Measurements from ENCODE around the gene HECTD4.
A peak's percentile ranks its signal among the peaks of the same experiment; 100 is the strongest.
"Not testable (repeated sequence)": the region's sequence is repeated elsewhere in the genome, so short reads cannot be mapped to it uniquely, and the experiment has no call there.

The HECTD4 gene

GRCh38 chr12:112406519-112407488 is 24.6 kb upstream of the HECTD4 start:
- no peak for DNase-seq

DNA sequence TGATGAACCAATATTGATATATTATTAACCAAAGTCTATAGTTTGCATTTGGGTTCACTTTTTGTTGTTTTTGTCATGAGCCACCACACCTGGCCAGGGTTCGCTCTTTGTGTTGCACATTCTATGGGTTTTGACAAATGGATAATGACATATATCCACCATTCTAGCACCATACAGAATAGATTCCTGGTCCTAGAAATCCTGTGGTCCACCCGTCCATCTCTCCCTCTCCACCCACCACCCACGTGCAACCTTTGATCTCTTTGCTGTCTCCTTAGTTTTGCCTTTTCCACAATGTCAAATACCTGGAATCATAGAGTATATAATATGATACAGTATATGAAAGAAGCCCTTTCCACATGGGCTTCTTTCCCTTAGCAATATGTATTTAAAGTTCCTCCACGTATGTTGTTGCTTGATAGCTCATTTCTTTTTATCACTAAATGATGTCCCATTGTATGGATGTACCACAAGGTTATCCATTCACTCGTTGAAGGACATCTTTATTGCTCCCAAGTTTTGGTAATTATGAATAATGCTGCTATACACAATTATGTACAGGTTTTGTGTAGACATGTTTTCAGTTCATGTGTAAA is 19.8 kb upstream of the HECTD4 start:
- no peak for DNase-seq

DNA sequence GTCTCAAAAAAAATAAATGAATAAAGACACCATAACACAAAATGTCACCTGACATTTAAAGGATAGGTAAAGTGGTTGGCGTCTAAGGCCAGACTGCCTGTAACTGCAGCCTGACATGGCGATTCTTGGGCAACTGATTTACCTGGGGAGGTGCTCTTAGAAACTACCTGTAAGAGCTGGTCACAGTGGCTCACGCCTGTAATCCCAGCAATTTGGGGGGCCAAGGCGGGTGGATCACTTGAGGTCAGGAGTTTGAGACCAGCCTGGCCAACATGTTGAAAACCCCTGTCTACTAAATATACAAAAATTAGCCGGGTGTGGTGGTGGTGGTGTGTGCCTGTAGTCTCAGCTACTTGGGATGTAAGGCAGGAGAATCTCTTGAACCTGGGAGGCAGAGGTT is 18.8 kb upstream of the HECTD4 start:
- no peak for DNase-seq

DNA sequence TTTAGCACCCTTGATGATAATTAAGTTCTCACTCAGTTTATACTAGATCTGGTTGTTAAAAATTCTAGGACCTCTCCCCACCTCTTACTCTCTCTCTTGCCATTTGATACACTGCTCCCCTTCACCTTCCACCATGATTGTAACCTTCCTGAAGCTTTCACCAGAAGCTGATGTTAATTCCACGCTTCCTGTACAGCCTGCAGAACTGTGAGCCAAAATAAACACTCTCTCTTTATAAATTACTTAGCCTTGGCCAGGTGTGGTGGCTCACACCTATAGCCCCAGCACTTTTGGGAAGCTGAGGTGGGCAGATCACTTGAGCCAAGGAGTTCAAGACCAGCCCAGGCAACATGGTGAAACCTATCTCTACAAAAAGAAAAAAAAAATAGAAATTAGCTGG is 11.1 kb upstream of the HECTD4 start:
- DNase-seq = no peak

DNA sequence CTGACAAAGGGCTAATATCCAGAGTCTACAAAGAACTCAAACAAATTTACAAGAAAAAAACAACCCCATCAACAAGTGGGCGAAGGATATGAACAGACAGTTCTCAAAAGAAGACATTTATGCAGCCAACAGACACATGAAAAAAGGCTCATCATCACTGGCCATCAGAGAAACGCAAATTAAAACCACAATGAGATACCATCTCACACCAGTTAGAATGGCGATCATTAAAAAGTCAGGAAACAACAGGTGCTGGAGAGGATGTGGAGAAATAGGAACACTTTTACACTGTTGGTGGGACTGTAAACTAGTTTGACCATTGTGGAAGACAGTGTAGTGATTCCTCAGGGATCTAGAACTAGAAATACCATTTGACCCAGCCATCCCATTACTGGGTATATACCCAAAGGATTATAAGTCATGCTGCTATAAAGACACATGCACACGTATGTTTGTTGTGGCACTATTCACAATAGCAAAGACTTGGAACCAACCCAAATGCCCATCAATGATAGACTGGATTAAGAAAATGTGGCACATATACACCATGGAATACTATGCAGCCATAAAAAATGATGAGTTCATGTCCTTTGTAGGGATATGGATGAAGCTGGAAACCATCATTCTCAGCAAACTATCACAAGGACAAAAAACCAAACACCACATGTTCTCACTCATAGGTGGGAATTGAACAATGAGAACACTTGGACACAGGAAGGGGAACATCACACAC is 7.9 kb upstream of the HECTD4 start:
- DNase-seq = not testable (repeated sequence)

- no peak for DNase-seq
Observed at GRCh38 chr12:112389228-112389627, 7.0 kb upstream of the HECTD4 start.

GRCh38 chr12:112386726-112387125 is 4.5 kb upstream of the HECTD4 start:
- peak; percentile 93 for DNase-seq

GRCh38 chr12:112382866-112383265 is 635 bp upstream of the HECTD4 start:
- no peak for DNase-seq

DNA sequence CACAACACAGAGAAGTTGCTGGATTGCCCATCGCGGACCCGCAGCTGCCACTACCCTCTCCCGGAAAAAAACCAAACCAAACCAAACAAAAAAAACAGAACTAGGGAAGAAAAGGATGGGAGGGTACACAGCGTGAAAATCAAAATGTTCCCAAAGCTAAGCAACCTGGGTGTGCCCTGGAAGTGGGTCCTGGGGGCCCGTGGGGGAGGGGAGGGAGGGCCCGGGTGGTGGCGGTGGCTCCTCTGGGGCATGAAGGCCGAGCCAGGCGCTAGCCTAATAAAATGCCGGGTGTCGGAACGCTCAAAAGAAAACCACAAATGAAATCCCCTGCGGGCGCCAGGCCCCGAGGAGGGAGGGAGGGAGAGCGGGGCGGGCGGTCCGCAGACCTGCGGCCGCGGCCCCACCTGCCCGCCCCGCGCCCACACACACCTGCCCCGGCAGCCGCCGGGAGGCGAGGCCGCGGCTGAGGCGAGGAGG is 787 bp downstream of the HECTD4 start:
- DNase-seq = peak; percentile 24

DNA sequence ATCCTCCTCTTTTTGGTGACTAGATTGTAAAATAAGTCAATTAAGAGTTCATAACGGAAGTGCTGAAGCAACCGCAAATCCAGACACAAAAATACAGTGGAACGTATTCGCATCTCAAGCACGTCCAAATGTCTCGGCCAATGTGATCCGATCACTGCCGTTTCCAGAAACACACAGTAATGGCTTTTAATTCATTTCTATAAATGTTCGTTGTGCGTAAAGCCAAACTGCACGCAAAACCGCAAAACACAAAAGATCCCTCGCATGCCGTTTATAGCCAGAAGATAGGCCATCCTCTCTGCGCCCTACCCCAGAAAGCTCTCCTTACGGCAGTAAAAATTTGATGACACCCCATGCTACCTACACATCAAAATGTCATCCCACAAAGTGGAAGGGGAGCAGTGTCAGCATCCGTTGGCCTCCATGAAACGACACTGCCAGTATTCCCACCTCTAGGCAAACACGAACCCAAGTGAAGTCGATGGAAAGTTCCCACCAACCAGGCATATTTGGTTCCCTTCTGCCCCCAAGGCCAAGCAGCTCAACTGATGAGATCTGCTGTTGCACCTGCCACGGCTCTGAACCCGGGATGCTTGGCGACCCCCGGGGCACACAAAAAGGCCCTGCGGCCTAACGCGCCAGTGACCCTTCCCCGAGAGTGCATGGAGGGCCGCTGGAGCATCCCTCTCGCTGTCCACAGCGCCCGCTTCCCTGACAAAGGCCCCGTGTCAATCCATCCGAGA is 1.4 kb downstream of the HECTD4 start:
- no peak for DNase-seq

DNA sequence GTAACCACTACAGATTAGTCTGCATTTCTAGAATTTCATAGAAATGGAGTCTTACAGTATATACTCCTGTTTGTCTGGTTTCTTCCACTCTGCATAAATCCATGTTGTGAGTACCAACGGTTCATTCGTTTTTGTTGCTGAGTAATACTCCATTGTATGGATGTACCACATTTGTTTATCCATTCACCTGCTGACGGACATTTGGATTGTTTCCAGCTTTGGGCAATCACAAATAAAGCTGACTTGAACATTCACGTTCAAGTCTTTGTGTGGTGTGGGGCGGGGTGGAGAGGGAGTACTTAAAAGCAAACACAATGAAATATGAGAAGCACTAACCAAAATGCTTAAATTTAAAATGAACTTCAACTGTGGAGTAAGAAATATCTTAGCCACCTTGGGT is 7.1 kb downstream of the HECTD4 start:
- no peak for DNase-seq

- DNase-seq = no peak
Observed at GRCh38 chr12:112374166-112374740, 8.0 kb downstream of the HECTD4 start.

- no peak for DNase-seq
Observed at GRCh38 chr12:112370868-112371510, 11.2 kb downstream of the HECTD4 start.

DNA sequence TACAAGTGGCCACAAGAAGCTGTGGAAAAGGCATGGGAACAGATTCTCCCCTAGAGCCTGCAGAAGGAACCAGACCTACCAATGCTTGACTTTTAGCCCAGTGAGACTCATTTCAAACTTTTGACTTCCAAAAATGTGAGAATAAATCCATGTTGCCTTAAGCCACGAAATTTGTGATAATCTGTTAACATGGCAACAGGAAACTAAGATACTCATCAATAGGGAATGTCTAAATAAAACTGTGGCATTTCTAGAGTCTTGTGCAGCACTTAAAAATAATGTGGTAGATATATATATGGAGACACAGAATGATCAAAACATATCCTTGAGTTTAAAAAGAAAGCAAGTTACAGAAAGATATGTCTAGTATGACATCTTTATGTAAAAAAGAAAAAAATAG is 12.0 kb downstream of the HECTD4 start:
- DNase-seq = no peak

DNA sequence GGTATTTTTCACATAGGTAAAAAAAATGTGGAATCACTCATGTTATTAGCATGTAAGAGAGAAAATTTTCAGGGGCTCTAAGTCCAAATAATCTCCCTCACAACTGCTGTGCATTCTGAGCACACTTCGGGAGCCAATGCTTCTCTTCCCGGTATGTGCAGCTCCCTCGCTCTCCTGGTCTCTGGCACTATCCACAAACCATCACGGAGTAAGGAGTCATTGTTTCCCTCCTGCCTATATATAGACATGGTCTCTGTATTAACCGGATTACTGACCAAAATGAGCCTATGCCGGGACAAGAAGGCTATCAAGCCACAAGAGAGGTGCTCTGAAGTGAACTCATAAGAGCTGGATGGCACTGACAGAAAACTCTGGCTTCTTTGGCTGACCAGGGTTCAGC is 13.4 kb downstream of the HECTD4 start:
- DNase-seq = no peak

DNA sequence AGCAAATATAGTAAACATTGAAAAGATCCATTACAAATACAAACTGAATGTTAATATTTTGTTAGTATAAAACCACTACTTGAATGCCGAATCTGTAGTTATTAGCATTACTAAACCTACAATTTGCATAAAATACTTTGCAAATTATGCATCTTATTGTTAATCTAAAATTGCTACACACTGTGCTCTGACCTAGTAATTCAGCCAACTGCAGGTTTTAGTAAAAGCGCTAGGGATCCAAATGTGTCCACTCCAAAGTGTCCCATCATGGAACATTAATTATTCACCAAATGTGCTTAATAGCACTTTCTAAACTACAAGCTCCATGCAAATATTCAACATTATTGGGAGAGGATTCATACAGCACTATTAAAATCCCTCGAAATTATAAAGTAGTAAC is 14.3 kb downstream of the HECTD4 start:
- DNase-seq = no peak

GRCh38 chr12:112362310-112362709 is 19.9 kb downstream of the HECTD4 start:
- no peak for DNase-seq

GRCh38 chr12:112361271-112361670 is 21.0 kb downstream of the HECTD4 start:
- DNase-seq = no peak

GRCh38 chr12:112359290-112359689 is 22.9 kb downstream of the HECTD4 start:
- DNase-seq = no peak

- peak; percentile 32 for DNase-seq
Observed at GRCh38 chr12:112357214-112357613, 25.0 kb downstream of the HECTD4 start.

DNA sequence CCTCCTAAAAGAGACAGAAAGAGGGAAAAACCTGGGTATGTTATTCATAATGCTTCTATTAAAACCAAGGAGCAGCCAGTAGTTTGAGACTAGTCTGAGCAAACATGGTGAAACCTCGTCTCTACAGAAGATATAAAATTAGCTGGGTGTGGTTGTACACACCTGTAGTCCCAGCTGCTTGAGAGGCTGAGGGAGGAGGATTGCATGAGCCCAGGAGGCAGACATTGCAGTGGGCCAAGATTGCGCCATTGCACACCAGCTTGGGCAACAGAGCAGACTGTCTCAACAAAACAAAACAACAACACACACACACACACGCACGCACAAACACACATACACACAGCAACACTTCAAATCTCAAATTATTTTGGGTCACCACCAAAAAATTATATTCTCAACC is 27.8 kb downstream of the HECTD4 start:
- DNase-seq = no peak

- peak; percentile 53 for DNase-seq
Observed at GRCh38 chr12:112353393-112353792, 28.8 kb downstream of the HECTD4 start.

All from hematopoietic multipotent progenitor cell treated with erythropoietin and hydrocortisone succinate and interleukin-3 and kit ligand, for 8 days (in vitro differentiated cells).